KG1 (cell line): ENCODE results near the gene EXD1.
"Not testable (repeated sequence)": the region's sequence is repeated elsewhere in the genome, so short reads cannot be mapped to it uniquely, and the experiment has no call there.

ENCODE experiments used
- DNase-seq: peaks from one replicate; lab custom pipeline; 2025; lab: John Stamatoyannopoulos, UW

EXD1 gene

GRCh38 chr15:41139619-41140018, 90.9 kb downstream of the EXD1 start:
- DNase-seq, result no peak

DNA sequence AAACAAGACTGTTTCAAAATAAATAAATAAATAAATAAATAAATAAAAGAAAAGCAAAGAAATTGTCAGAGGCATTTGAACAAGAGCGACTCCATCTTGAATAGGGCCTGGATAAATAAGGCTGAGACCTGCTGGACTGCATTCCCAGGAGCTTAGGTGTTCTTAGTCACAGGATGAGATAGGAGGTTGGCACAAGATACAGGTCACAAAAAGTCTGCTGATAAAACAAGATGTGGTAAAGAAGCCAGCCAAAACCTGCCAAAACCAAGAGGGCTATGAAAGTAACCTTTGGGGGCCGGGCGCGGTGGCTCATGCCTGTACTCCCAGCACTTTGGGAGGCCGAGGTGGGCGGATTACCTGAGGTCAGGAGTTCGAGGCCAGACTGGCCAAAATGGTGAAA, 91.4 kb downstream of the EXD1 start:
- not testable (repeated sequence) for DNase-seq

GRCh38 chr15:41135580-41135979, 95.0 kb downstream of the EXD1 start:
- not testable (repeated sequence) for DNase-seq

GRCh38 chr15:41133454-41133853, 97.1 kb downstream of the EXD1 start:
- no peak for DNase-seq
